GM21825 (cell line): ENCODE measurements around the gene WNT7A.

ENCODE experiments used
- ATAC-seq: cut with Tn5 transposase; IDR thresholded peaks from one replicate; pipeline ENCODE4 v1.9.1; 2021; ENCODE audit warnings: mild to moderate bottlenecking, moderate library complexity; ENCODE audit not compliant: unreplicated experiment

Gene WNT7A

GRCh38 chr3:13849018-13849417, 30.9 kb downstream of the WNT7A start:
- no peak for ATAC-seq

DNA sequence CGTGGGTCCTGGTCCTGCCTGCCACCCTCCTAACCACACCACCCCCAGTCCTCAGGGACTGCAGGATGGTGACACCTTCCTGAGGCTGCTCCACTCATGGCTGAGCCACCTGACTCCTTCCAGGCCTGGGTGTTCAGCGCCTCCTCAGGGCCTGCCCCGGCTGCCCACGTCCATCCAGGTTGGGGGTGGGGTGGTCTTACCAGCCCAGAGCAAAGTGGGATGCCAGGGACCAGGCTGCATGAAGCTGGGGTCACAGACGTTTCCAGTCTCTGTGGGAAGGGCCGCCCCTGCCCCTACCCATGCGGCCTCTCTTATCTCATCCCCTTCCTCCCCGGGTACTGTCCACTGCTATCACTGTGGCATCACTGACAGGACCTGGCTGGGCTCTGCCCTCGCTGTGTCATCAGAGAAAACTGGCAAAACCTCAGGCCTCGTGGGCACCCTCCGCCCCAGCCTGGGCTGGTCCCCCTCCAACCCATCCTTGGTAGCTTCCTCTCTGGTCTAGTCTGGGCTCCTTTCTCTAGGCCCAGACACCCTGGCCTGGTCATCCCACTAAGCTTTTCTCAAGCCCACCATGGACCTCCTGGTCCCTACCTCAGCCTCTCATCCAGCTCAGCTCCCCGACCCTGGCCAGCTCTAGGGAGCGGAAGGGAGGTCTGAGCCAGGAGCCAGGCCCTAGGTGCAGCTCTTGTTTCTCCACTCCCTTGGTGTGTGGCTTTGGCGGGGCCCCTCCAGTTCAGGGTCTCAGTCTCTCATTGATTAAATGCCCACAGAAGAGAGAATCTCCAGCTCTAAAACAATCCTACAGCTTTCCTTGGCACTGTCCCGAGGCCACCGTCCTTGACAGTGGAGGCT, 32.9 kb downstream of the WNT7A start:
- ATAC-seq, result no peak

- no peak for ATAC-seq
Measured at GRCh38 chr3:13846238-13846637, 33.6 kb downstream of the WNT7A start.

DNA sequence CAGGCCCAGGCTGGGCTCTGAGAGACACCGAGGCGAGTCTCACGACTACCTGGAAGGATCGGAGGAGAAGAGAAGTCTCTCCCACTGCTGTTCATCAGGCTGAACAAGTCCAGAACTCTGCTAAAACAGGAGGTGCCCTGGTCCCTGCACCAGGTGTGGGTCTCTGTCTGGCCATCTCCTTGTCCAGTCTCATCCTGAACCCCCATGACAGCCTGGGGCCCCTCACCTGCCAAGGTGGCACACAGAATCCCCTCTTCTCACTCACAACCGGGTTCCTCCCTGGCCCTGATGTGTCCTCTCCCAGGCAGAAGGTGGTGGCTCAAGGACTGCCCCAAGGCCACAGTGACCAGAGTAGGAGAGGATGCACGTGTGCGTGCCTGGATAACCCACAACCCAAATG, 34.1 kb downstream of the WNT7A start:
- no peak for ATAC-seq

DNA sequence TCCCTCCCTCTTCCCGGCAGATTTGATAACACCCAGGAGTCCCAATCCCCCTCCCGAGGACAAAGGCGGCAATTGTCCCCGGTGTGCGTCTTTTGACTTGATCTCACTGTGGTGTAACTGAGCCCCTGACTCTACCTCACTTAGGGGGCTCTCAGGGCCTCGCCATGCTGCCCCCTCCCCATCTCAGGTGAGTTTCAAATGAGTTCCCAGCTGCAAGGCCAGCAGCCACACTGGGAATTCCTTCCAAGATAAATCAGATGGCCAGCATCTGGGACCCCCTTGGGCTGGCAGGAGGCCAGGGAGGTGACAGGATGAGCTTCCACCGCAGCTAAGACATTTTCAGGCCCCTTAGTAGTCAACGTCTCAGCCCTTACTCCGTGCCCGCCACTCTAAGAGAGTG, 35.0 kb downstream of the WNT7A start:
- no peak for ATAC-seq

DNA sequence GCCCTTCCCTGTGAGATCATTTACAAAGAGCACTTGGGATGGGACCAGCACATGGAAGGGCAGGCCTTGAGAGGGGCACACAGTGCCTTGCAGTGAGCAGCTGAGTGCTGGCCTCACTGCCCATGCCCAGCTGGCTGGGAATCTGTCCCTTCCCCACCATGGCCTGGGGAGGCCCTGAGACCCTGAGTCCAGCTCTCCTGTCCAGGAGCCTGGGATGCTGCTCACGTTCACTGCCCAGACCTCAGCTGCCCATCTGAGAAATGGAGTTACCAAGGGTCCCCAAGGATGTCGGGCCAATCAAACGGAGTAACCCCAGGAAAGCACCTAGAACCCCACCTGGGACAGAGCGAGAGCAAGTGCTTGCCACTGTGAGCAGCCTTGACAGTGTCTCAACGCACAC, 35.6 kb downstream of the WNT7A start:
- ATAC-seq, result no peak

- ATAC-seq, result no peak
Measured at GRCh38 chr3:13843351-13843750, 36.5 kb downstream of the WNT7A start.

GRCh38 chr3:13842226-13842625, 37.6 kb downstream of the WNT7A start:
- no peak for ATAC-seq

GRCh38 chr3:13841826-13842225, 38.0 kb downstream of the WNT7A start:
- ATAC-seq, result no peak

GRCh38 chr3:13841141-13841540, 38.7 kb downstream of the WNT7A start:
- ATAC-seq, result no peak

GRCh38 chr3:13840456-13840855, 39.4 kb downstream of the WNT7A start:
- no peak for ATAC-seq

- no peak for ATAC-seq
Measured at GRCh38 chr3:13839726-13840340, 40.0 kb downstream of the WNT7A start.

DNA sequence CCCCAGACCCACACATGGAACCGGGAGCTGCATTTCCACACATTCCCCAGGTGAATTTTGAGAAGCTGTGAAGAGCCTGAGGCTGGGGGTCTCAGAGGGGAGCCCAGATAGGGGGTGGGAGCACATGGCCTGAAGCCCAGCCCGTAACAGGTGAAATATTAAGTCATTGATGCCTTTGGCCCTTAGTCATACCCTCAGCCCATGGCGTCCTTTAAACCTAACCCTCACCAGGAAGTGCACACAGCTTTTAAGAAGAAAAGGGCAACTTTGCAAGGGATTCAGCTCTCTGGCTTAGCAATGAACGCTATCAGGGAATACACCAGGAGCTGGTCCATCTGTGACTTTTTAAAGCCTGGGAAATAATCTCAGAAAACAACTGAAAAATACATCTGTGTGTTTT, 40.6 kb downstream of the WNT7A start:
- ATAC-seq, result no peak

DNA sequence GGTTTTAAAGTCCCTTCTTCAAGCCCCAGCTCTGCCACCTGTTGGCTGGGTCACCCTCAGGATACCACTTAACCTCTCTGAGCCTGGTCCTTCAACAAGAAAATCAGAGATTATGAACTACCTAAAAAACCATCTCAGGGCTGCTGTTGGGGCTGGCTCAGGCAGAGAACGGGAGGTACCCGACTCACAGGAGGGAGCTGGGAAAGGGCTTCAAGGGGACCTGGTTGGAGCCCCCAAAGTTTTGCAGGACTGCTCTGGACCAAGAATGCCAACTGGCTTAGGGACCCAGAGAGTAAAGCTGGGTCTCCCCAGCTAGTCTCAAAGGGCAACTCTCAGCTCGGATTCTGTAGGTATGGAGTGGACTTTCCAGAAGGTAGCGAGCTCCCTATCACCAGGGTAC, 41.5 kb downstream of the WNT7A start:
- no peak for ATAC-seq

GRCh38 chr3:13837751-13838150, 42.1 kb downstream of the WNT7A start:
- no peak for ATAC-seq

- ATAC-seq, result no peak
Measured at GRCh38 chr3:13836658-13837587, 42.9 kb downstream of the WNT7A start.

DNA sequence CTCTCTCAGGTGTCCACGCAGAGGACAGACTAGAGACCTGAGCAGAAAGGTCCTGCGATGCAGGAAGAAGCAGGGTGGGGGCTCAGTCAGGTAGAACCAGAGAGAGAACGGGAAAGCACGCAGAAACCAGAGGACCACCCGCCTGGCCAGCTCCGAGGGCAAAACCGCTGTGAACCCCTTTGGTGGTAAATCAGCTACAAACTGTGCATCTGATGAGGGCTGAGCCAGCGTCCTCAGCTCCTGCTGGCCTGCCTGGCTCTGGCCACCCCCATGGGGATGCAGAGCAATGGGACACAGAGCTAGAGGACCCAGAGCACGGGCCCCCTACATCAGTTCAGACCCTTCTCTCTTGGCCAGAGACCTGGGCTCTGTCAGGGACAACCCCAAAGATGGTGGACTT, 44.6 kb downstream of the WNT7A start:
- ATAC-seq, result no peak

- no peak for ATAC-seq
Measured at GRCh38 chr3:13834258-13835035, 45.4 kb downstream of the WNT7A start.

GRCh38 chr3:13833506-13834257, 46.2 kb downstream of the WNT7A start:
- ATAC-seq, result no peak

DNA sequence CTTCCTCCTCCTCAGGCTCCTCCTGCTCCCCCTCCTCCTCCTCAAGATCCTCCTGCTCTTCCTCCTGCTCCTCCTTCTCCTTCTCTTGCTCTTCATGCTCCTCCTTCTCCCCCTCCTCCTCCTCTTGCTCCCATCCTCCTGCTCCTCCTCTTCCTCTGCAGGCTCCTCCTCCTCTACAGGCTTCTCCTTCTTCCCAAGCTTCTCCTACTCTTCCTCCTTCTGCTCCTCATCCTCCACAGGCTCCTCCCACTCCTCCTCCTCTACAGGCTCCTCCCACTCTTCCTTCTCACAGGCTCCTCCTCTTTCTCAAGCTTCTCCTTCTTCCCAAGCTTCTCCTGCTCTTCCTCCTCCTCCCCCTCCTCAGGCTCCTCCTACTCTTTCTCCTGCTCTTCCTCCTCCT, 47.7 kb downstream of the WNT7A start:
- ATAC-seq, result no peak
